ENCODE measurements around the gene NEU2.
"Not testable (repeated sequence)": the region's sequence is repeated elsewhere in the genome, so short reads cannot be mapped to it uniquely, and the experiment has no call there.

GRCh38 chr2:233052517-233052916 lies 20.0 kb downstream of the NEU2 start:
- TF ChIP-seq, protein P1, sequence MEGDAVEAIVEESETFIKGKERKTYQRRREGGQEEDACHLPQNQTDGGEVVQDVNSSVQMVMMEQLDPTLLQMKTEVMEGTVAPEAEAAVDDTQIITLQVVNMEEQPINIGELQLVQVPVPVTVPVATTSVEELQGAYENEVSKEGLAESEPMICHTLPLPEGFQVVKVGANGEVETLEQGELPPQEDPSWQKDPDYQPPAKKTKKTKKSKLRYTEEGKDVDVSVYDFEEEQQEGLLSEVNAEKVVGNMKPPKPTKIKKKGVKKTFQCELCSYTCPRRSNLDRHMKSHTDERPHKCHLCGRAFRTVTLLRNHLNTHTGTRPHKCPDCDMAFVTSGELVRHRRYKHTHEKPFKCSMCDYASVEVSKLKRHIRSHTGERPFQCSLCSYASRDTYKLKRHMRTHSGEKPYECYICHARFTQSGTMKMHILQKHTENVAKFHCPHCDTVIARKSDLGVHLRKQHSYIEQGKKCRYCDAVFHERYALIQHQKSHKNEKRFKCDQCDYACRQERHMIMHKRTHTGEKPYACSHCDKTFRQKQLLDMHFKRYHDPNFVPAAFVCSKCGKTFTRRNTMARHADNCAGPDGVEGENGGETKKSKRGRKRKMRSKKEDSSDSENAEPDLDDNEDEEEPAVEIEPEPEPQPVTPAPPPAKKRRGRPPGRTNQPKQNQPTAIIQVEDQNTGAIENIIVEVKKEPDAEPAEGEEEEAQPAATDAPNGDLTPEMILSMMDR (conservative IDR thresholded peaks at IDR 0.05; ENCODE audit: low read depth, low read length): not testable (repeated sequence)
- not testable (repeated sequence) for TF ChIP-seq EZH2 (IDR thresholded peaks at IDR 0.05; ENCODE audit: borderline replicate concordance, low read depth, low read length, poor library complexity, severe bottlenecking)
